NCI-H1105 treated with DMSO at 0.1 percent for 48 hours (cell line): ENCODE measurements around the gene CBLN3.

Experiments
- DNase-seq: peaks from one replicate; lab custom pipeline; 2025; lab: John Stamatoyannopoulos, UW

The CBLN3 gene

GRCh38 chr14:24379907-24380730 lies 49.3 kb downstream of the CBLN3 start:
- no peak for DNase-seq

- DNase-seq, result peak; percentile 2
These were observed 50.2 kb downstream of the CBLN3 start for GRCh38 chr14:24378981-24379906.

- no peak for DNase-seq
These were observed 51.1 kb downstream of the CBLN3 start for GRCh38 chr14:24378327-24378726.

- DNase-seq, result no peak
These were observed 51.8 kb downstream of the CBLN3 start for GRCh38 chr14:24377657-24378056.

GRCh38 chr14:24377126-24377525 lies 52.3 kb downstream of the CBLN3 start:
- no peak for DNase-seq
